HFF-Myc (cell line): ENCODE results near the gene CLASP1.

Source experiments
- DNase-seq: peaks from one replicate; pipeline ENCODE4 v3.0.0-alpha.2; 2011; ENCODE audit warnings: low read depth; ENCODE audit errors: extremely low read depth
- H3K4me3 ChIP-seq: replicated peaks from 2 replicates; pipeline ENCODE4 v1.5.1; 2011; ENCODE audit warnings: low read depth, mild to moderate bottlenecking, control low read depth, low read length
- CTCF ChIP-seq: IDR thresholded peaks from 2 replicates; pipeline ENCODE4 v1.5.1; 2012; ENCODE audit warnings: mild to moderate bottlenecking, low read depth, low read length, control low read depth; ENCODE audit errors: missing control alignments

CLASP1 gene

GRCh38 chr2:121340926-121341325 lies 308.3 kb downstream of the CLASP1 start:
- no peak overlapping the region for H3K4me3 ChIP-seq
- DNase-seq, result no peak
- TF ChIP-seq CTCF, result no peak

GRCh38 chr2:121338281-121338680 lies 311.0 kb downstream of the CLASP1 start:
- H3K4me3 ChIP-seq, result no peak overlapping the region
- TF ChIP-seq CTCF, result no peak
- no peak for DNase-seq

- H3K4me3 ChIP-seq, result no peak overlapping the region
- no peak for DNase-seq
- TF ChIP-seq CTCF, result no peak
Observed at GRCh38 chr2:121336528-121337294, 312.6 kb downstream of the CLASP1 start.

GRCh38 chr2:121335294-121336290 lies 313.7 kb downstream of the CLASP1 start:
- H3K4me3 ChIP-seq, result no peak overlapping the region
- TF ChIP-seq CTCF, result no peak
- no peak for DNase-seq

- no peak for TF ChIP-seq CTCF
- no peak for DNase-seq
- H3K4me3 ChIP-seq, result no peak overlapping the region
Observed at GRCh38 chr2:121334581-121335293, 314.5 kb downstream of the CLASP1 start.

- no peak for DNase-seq
- TF ChIP-seq CTCF, result no peak
- H3K4me3 ChIP-seq, result no peak overlapping the region
Observed at GRCh38 chr2:121333834-121334558, 315.3 kb downstream of the CLASP1 start.
